SK-N-SH (cell line): ENCODE results near the gene MORN2. TPM values are rescaled to one million over a fixed set of nuclear protein-coding genes. Genes with fewer than 3 reads are reported as not detected.

ENCODE experiments used
- CTCF ChIA-PET: fragments of 300-600, 350-600 bp; formaldehyde crosslinking; extraction: SDS; loops from one replicate; lab custom pipeline; 2021; lab: Yijun Ruan, JAX
- POLR2A ChIA-PET: fragments of 350-600 bp; sonication (Branson Sonifier 250); formaldehyde crosslinking; extraction: SDS; loops from one replicate; lab custom pipeline; 2020; ENCODE audit warnings: antibody characterized with exemption, inconsistent platforms; lab: Yijun Ruan, JAX
- DNase-seq: peaks from one replicate; pipeline ENCODE4 v3.0.0; 2012
- H2AFZ ChIP-seq: fragments of 200-600 bp; sonication (generic); 2 replicates; pipeline ENCODE4 v1.8.1; 2016; ENCODE audit warnings: antibody characterized with exemption, mild to moderate bottlenecking, low read depth
- H3F3A ChIP-seq: fragments of 200-600 bp; sonication (generic); replicated peaks from 2 replicates; pipeline ENCODE3; 2016; ENCODE audit warnings: antibody characterized with exemption, mild to moderate bottlenecking; ENCODE audit not compliant: insufficient read depth
- H3K27ac ChIP-seq, 2 experiments: fragments of 200-500 bp in 1 of 2; fragments of 200-600 bp in 1 of 2; sonication (Bioruptor generic) in 1 of 2; sonication (generic), shearing (Covaris generic) in 1 of 2; 2 replicates each; pipeline versions ENCODE4 v1.5.1 to v1.6.1; 2014 to 2016; ENCODE audit warnings: low read depth in 2 of 2, inconsistent platforms in 1 of 2, low read length in 1 of 2, mild to moderate bottlenecking in 1 of 2, mixed read lengths in 1 of 2
- H3K27me3 ChIP-seq: fragments of 200-600 bp; sonication (generic), shearing (Covaris generic); 2 replicates; pipeline ENCODE4 v1.6.1; 2016; ENCODE audit warnings: mixed run types; ENCODE audit not compliant: insufficient read depth
- H3K36me3 ChIP-seq, 2 experiments: fragments of 200-500 bp in 1 of 2; fragments of 200-600 bp in 1 of 2; sonication (Bioruptor generic) in 1 of 2; sonication (generic) in 1 of 2; replicated peaks in 1 of 2; 2 replicates each; pipeline versions ENCODE3 to v1.5.1; 2014 to 2016; ENCODE audit warnings: low read length in 1 of 2, mild to moderate bottlenecking in 1 of 2; ENCODE audit not compliant: insufficient read depth in 2 of 2, control insufficient read depth in 1 of 2
- H3K4me1 ChIP-seq, 2 experiments: fragments of 200-500 bp in 1 of 2; fragments of 200-600 bp in 1 of 2; sonication (Bioruptor generic) in 1 of 2; sonication (generic), shearing (Covaris generic) in 1 of 2; 2 replicates each; pipeline versions ENCODE4 v1.5.1 to v1.6.1; 2014 to 2016; ENCODE audit warnings: low read depth in 1 of 2, low read length in 1 of 2, mixed run types in 1 of 2; ENCODE audit not compliant: insufficient read depth in 2 of 2, control insufficient read depth in 1 of 2
- H3K4me2 ChIP-seq: fragments of 200-600 bp; sonication (generic), shearing (Covaris generic); 2 replicates; pipeline ENCODE4 v1.6.1; 2017; ENCODE audit warnings: mixed run types
- H3K4me3 ChIP-seq, 2 experiments: fragments of 200-500 bp in 1 of 2; fragments of 200-600 bp in 1 of 2; sonication (Bioruptor generic) in 1 of 2; sonication (generic), shearing (Covaris generic) in 1 of 2; 2 replicates each; pipeline versions ENCODE4 v1.5.1 to v1.8.1; 2014 to 2016; ENCODE audit warnings: low read depth in 2 of 2, inconsistent platforms in 1 of 2, low read length in 1 of 2, mild to moderate bottlenecking in 1 of 2, mixed read lengths in 1 of 2, moderate library complexity in 1 of 2
- H3K79me2 ChIP-seq: fragments of 200-600 bp; sonication (generic); 2 replicates; pipeline ENCODE4 v1.8.1; 2017; ENCODE audit warnings: mild to moderate bottlenecking; ENCODE audit not compliant: insufficient read depth
- H3K9ac ChIP-seq: fragments of 200-600 bp; sonication (generic); 2 replicates; pipeline ENCODE4 v1.6.1; 2017; ENCODE audit warnings: mixed run types
- H3K9me2 ChIP-seq: fragments of 200-600 bp; sonication (generic); 2 replicates; pipeline ENCODE4 v1.6.1; 2017; ENCODE audit warnings: mixed run types
- H3K9me3 ChIP-seq: fragments of 200-600 bp; sonication (generic); 2 replicates; pipeline ENCODE4 v1.6.1; 2017; ENCODE audit warnings: mixed run types, mild to moderate bottlenecking, moderate library complexity
- H4K20me1 ChIP-seq: fragments of 200-600 bp; sonication (generic); 2 replicates; pipeline ENCODE4 v1.6.1; 2017; ENCODE audit warnings: mild to moderate bottlenecking, mixed run types; ENCODE audit not compliant: insufficient read depth
- CHD2 ChIP-seq: fragments of 150-350 bp; IDR thresholded peaks from 2 replicates; pipeline ENCODE4 v1.6.1; 2018; ENCODE audit warnings: low read length; ENCODE audit not compliant: partially characterized antibody
- ELF1 ChIP-seq: IDR thresholded peaks from 2 replicates; pipeline ENCODE4 v1.4.0; 2012
- FOSL2 ChIP-seq: IDR thresholded peaks from 2 replicates; pipeline ENCODE4 v1.4.0; 2012; ENCODE audit warnings: low read depth, mild to moderate bottlenecking, moderate library complexity, borderline replicate concordance
- FOXJ3 ChIP-seq: sonication (generic); formaldehyde crosslinking; IDR thresholded peaks from 2 replicates; pipeline ENCODE4 v1.5.1; 2020; ENCODE audit warnings: mild to moderate bottlenecking, missing genetic modification reagents
- JUND ChIP-seq: IDR thresholded peaks from 2 replicates; pipeline ENCODE4 v1.4.0; 2012
- MEF2A ChIP-seq: IDR thresholded peaks from 2 replicates; pipeline ENCODE4 v1.4.0; 2012; ENCODE audit warnings: low read depth, borderline replicate concordance
- NFIC ChIP-seq: IDR thresholded peaks from 2 replicates; pipeline ENCODE4 v1.4.0; 2012; ENCODE audit warnings: borderline replicate concordance
- NRF1 ChIP-seq: IDR thresholded peaks from 2 replicates; pipeline ENCODE4 v1.6.1; 2012; ENCODE audit warnings: low read depth, mild to moderate bottlenecking, low read length
- POLR2AphosphoS5 ChIP-seq: IDR thresholded peaks from 2 replicates; pipeline ENCODE4 v1.6.1; 2012; ENCODE audit warnings: low read depth, low read length
- SIN3A ChIP-seq: IDR thresholded peaks from 2 replicates; pipeline ENCODE4 v1.6.1; 2012; ENCODE audit warnings: low read depth, mild to moderate bottlenecking, low read length, moderate library complexity, borderline replicate concordance
- YY1 ChIP-seq: IDR thresholded peaks from 2 replicates; pipeline ENCODE4 v1.4.0; 2012; ENCODE audit warnings: low read depth, mild to moderate bottlenecking
- WGBS: methylation state at CpG from one replicate; pipeline ENCODE4 v1.1.6; 2017; ENCODE audit warnings: low lambda C conversion rate; 5-methylcytosine and 5-hydroxymethylcytosine counted together
- polyA plus RNA-seq, 3 experiments: library from polyadenylated mRNA; depleted of rRNA; stranded (reverse); fragments of >200 nt; gene quantifications; 2 replicates each; pipeline ENCODE4 v1.2.3, GENCODE V29; 2012
- TF ChIP-seq, protein P1 (sequence below): IDR thresholded peaks from 2 replicates; pipeline ENCODE4 v1.4.0; 2012; ENCODE audit warnings: low read depth, borderline replicate concordance
- TF ChIP-seq, protein P2 (sequence below): IDR thresholded peaks from 2 replicates; pipeline ENCODE4 v1.6.1; 2012; ENCODE audit warnings: mild to moderate bottlenecking, low read depth, low read length, moderate library complexity
- TF ChIP-seq, protein P3 (sequence below): IDR thresholded peaks from 2 replicates; pipeline ENCODE4 v1.4.0; 2012; ENCODE audit warnings: low read depth, borderline replicate concordance

Gene MORN2
- polyA plus RNA-seq, 1 of the 3 experiments (the other 2 are of a cell fraction), result 23.2 TPM

DNA sequence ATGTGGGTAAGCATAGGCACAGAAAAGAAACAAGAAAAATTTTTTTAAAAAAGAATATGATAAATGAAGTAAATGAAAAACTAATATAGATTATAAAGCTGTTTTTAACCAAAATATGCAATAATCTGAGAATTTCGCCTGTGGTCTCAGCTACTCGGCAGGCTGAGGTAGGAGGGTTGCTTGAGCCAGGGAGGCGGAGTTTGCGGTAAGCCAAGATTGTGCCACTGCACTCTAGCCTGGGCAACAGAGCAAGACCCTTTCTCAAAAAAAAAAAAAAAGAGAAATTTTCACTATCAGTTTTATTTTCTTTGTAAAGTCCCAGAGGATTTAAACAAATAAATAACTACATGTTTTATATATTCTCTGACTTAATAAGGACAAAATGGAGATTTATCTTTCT, 47.3 kb upstream of the MORN2 start:
- CTCF ChIA-PET, result interaction anchor here (1.1 kb wide), 1 partner anchor 13 kb away, joined by 3 read pairs; no protein-coding TSS in a partner anchor
- H3K79me2 ChIP-seq, result no peaks in the 10 kb centered on the region
- no peak overlapping the region for H3K4me3 ChIP-seq
- no peak overlapping the region for H2AFZ ChIP-seq
- peaks cover 1% of the 10 kb centered on the region for H3F3A ChIP-seq
- no peaks in the 10 kb centered on the region for H3K27me3 ChIP-seq
- 93% methylated on average over 4 of the region's 4 CpGs for WGBS
- no peak for DNase-seq
- peaks cover 0 to 8% of the 10 kb centered on the region in 2 experiments; a peak in 1 of 4 replicates for H3K4me1 ChIP-seq
- no peaks in the 10 kb centered on the region for H3K9me2 ChIP-seq
- POLR2A ChIA-PET, result no interaction called here
- H3K27ac ChIP-seq, result no peak overlapping the region
- no peaks in the 10 kb centered on the region for H4K20me1 ChIP-seq
- H3K9me3 ChIP-seq, result no peaks in the 10 kb centered on the region
- no peak overlapping the region for H3K9ac ChIP-seq
- H3K4me2 ChIP-seq, result no peak overlapping the region
- peaks cover 23 to 43% of the 10 kb centered on the region in 2 experiments for H3K36me3 ChIP-seq
- TF ChIP-seq NRF1 (no peak), ELF1 (no peak)
- TF ChIP-seq, all 33 proteins: peak for 0

DNA sequence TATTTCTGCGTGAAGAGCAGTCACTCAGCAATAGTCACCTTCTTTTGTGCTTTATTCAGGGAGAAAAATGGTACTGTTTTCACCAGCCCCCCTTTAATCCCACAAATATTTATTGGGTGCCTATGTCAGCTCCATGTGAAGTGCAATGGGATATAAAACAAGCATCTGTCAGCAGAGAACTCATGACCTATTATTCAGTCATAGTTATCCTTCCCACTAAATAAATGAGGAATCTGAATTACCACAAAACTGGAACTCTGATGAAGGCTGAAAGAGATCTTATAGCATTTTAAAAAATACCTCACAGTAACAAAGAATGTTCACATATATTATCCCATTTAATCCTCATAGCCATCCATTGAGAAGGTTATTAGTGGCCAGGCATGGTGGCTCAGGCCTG, 45.8 kb upstream of the MORN2 start:
- CTCF ChIA-PET, result interaction anchor here (1.0 kb wide), 1 partner anchor 31 kb away, joined by 3 read pairs; no protein-coding TSS in a partner anchor
- H3K9ac ChIP-seq, result no peak overlapping the region
- no peak overlapping the region for H3K4me3 ChIP-seq
- H3K36me3 ChIP-seq, result peaks cover 26 to 40% of the 10 kb centered on the region in 2 experiments
- H3K27ac ChIP-seq, result no peak overlapping the region
- no peak overlapping the region for H2AFZ ChIP-seq
- H3K79me2 ChIP-seq, result no peaks in the 10 kb centered on the region
- no peaks in the 10 kb centered on the region for H4K20me1 ChIP-seq
- no peak for DNase-seq
- peaks cover 0 to 8% of the 10 kb centered on the region in 2 experiments; a peak in 1 of 4 replicates for H3K4me1 ChIP-seq
- WGBS, result 95% methylated on average over 1 of the region's 1 CpG
- H3F3A ChIP-seq, result no peaks in the 10 kb centered on the region
- H3K9me3 ChIP-seq, result no peaks in the 10 kb centered on the region
- POLR2A ChIA-PET, result no interaction called here
- TF ChIP-seq CHD2, result no peak
- TF ChIP-seq, protein P1, sequence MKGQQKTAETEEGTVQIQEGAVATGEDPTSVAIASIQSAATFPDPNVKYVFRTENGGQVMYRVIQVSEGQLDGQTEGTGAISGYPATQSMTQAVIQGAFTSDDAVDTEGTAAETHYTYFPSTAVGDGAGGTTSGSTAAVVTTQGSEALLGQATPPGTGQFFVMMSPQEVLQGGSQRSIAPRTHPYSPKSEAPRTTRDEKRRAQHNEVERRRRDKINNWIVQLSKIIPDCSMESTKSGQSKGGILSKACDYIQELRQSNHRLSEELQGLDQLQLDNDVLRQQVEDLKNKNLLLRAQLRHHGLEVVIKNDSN, result no peak
- TF ChIP-seq NRF1, result no peak
- TF ChIP-seq FOSL2, result no peak
- no peak for TF ChIP-seq FOXJ3 (CRISPR knock-in tag)
- no peak for TF ChIP-seq POLR2AphosphoS5
- TF ChIP-seq, protein P2, sequence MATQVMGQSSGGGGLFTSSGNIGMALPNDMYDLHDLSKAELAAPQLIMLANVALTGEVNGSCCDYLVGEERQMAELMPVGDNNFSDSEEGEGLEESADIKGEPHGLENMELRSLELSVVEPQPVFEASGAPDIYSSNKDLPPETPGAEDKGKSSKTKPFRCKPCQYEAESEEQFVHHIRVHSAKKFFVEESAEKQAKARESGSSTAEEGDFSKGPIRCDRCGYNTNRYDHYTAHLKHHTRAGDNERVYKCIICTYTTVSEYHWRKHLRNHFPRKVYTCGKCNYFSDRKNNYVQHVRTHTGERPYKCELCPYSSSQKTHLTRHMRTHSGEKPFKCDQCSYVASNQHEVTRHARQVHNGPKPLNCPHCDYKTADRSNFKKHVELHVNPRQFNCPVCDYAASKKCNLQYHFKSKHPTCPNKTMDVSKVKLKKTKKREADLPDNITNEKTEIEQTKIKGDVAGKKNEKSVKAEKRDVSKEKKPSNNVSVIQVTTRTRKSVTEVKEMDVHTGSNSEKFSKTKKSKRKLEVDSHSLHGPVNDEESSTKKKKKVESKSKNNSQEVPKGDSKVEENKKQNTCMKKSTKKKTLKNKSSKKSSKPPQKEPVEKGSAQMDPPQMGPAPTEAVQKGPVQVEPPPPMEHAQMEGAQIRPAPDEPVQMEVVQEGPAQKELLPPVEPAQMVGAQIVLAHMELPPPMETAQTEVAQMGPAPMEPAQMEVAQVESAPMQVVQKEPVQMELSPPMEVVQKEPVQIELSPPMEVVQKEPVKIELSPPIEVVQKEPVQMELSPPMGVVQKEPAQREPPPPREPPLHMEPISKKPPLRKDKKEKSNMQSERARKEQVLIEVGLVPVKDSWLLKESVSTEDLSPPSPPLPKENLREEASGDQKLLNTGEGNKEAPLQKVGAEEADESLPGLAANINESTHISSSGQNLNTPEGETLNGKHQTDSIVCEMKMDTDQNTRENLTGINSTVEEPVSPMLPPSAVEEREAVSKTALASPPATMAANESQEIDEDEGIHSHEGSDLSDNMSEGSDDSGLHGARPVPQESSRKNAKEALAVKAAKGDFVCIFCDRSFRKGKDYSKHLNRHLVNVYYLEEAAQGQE, result no peak
- TF ChIP-seq JUND, result no peak
- no peak for TF ChIP-seq YY1
- TF ChIP-seq, protein P3, sequence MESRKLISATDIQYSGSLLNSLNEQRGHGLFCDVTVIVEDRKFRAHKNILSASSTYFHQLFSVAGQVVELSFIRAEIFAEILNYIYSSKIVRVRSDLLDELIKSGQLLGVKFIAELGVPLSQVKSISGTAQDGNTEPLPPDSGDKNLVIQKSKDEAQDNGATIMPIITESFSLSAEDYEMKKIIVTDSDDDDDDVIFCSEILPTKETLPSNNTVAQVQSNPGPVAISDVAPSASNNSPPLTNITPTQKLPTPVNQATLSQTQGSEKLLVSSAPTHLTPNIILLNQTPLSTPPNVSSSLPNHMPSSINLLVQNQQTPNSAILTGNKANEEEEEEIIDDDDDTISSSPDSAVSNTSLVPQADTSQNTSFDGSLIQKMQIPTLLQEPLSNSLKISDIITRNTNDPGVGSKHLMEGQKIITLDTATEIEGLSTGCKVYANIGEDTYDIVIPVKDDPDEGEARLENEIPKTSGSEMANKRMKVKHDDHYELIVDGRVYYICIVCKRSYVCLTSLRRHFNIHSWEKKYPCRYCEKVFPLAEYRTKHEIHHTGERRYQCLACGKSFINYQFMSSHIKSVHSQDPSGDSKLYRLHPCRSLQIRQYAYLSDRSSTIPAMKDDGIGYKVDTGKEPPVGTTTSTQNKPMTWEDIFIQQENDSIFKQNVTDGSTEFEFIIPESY, result no peak
- no peak for TF ChIP-seq MEF2A
- no peak for TF ChIP-seq SIN3A
- TF ChIP-seq NFIC, result no peak
- H3K27me3 ChIP-seq, result no peaks in the 10 kb centered on the region
- no peak overlapping the region for H3K4me2 ChIP-seq
- H3K9me2 ChIP-seq, result no peaks in the 10 kb centered on the region
